Neutrophil (primary cell): ENCODE measurements around the gene TNPO3.
"Not testable (repeated sequence)": the region's sequence is repeated elsewhere in the genome, so short reads cannot be mapped to it uniquely, and the experiment has no call there.

ENCODE experiments used
- H3K27ac ChIP-seq: fragments of 200-600 bp; sonication (generic); 2 replicates; pipeline ENCODE4 v1.5.1; 2016; ENCODE audit warnings: mild to moderate bottlenecking, moderate library complexity
- H3K27me3 ChIP-seq: fragments of 200-600 bp; sonication (generic); 2 replicates; pipeline ENCODE4 v1.6.0; 2016; ENCODE audit warnings: mild to moderate bottlenecking
- H3K36me3 ChIP-seq: fragments of 200-600 bp; sonication (generic); 2 replicates; pipeline ENCODE4 v1.5.1; 2017
- H3K4me1 ChIP-seq, 2 experiments: fragments of 200-600 bp in 1 of 2; sonication (generic) in 1 of 2; 1 replicate in 1 of 2; 2 replicates in 1 of 2; pipeline versions ENCODE4 v1.5.1 to v1.6.1; 2013 to 2016; ENCODE audit warnings: low read depth in 1 of 2, low read length in 1 of 2, mild to moderate bottlenecking in 1 of 2, moderate library complexity in 1 of 2; ENCODE audit not compliant: control insufficient read depth in 1 of 2, insufficient read depth in 1 of 2
- H3K4me3 ChIP-seq, 2 experiments: fragments of 200-600 bp in 1 of 2; sonication (generic) in 1 of 2; 1 replicate in 1 of 2; 2 replicates in 1 of 2; pipeline ENCODE4 v1.5.1; 2013 to 2016; ENCODE audit warnings: low read depth in 1 of 2, low read length in 1 of 2, mild to moderate bottlenecking in 1 of 2, moderate library complexity in 1 of 2
- H3K9me3 ChIP-seq: fragments of 200-600 bp; sonication (generic); 2 replicates; pipeline ENCODE4 v1.5.1; 2016
- CTCF ChIP-seq: fragments of 200-600 bp; sonication (generic); IDR thresholded peaks from 2 replicates; pipeline ENCODE4 v1.5.1; 2016; ENCODE audit warnings: antibody characterized with exemption

TNPO3 gene

DNA sequence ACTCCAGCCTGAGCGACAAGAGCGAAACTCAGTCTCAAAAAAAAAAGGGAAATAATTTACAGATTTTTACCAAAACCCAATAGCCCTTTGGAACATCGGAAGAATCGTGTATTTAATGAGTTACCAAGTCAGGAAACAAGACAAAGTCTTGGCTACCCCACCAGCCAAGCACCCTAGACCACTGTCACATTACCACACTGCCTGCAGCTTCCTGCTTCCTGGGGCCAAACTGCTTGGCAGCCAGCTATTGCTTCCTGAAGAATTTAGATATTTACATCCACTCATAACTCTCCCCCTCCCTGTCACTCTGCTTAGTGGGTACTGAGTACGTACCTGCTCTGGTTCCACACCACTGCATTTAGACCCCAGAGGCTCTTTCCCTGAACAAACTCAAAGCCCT lies 14.1 kb upstream of the TNPO3 start:
- Histone ChIP-seq H3K27ac (peak overlapping the region; percentile 77), H3K36me3 (no peaks in the 10 kb centered on the region), H3K4me3 (peak overlapping the region in 1 of 2 experiments; percentile 20), H3K27me3 (no peaks in the 10 kb centered on the region), H3K9me3 (no peaks in the 10 kb centered on the region), H3K4me1 (peaks cover 71 to 74% of the 10 kb centered on the region in 2 experiments)
- TF ChIP-seq CTCF: no peak

DNA sequence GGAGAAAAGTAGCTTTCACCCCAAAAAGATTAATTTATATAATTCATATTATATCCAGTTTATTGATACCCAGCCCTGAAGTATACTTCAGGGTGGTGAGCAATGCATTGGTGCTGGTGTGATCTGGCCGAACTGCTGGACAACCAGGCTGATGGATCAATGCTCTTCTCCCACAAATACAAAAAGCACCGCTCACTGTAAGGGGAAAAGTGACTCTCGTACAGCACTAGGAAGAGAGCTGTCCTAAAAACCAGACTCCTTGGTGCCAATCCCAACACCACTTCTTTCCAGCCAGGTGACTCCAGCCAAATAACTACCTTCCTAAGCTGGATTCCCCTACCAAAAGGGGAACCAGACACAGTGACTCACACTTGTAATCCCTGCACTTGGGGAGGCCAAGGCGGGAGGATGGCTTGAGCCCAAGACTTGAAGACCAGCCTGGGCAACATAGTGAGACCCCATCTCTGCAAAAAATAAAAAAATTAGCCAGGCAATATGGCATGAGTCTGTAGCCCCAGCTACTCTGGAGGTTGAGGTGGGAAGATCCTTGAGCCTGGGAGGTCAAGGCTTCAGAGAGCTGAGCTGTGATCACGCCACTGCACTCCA lies 13.1 kb upstream of the TNPO3 start:
- Histone ChIP-seq H3K36me3 (no peaks in the 10 kb centered on the region), H3K4me1 (peaks cover 62 to 64% of the 10 kb centered on the region in 2 experiments), H3K27ac (peak overlapping the region; percentile 77), H3K9me3 (no peaks in the 10 kb centered on the region), H3K27me3 (no peaks in the 10 kb centered on the region), H3K4me3 (no peak overlapping the region)
- TF ChIP-seq CTCF: no peak

- not testable (repeated sequence) for H3K9me3 ChIP-seq, H3K27me3 ChIP-seq, H3K4me3 ChIP-seq, H3K27ac ChIP-seq, H3K36me3 ChIP-seq
- peaks cover 53 to 55% of the 10 kb centered on the region in 2 experiments for H3K4me1 ChIP-seq
Observed at GRCh38 chr7:129067132-129067561, 12.2 kb upstream of the TNPO3 start.

- Histone ChIP-seq H3K27ac (no peak overlapping the region), H3K36me3 (no peaks in the 10 kb centered on the region), H3K27me3 (no peaks in the 10 kb centered on the region), H3K4me3 (no peak overlapping the region), H3K9me3 (no peaks in the 10 kb centered on the region), H3K4me1 (peaks cover 46 to 49% of the 10 kb centered on the region in 2 experiments)
- no peak for TF ChIP-seq CTCF
Observed at GRCh38 chr7:129066290-129067131, 11.6 kb upstream of the TNPO3 start.

- peaks cover 38 to 41% of the 10 kb centered on the region in 2 experiments for H3K4me1 ChIP-seq
- peaks cover 12% of the 10 kb centered on the region for H3K36me3 ChIP-seq
- H3K27ac ChIP-seq: peak overlapping the region; percentile 99
- peak overlapping the region in 1 of 2 experiments; percentile 99 for H3K4me3 ChIP-seq
- no peaks in the 10 kb centered on the region for H3K27me3 ChIP-seq
- TF ChIP-seq CTCF: no peak
- no peaks in the 10 kb centered on the region for H3K9me3 ChIP-seq
Observed at GRCh38 chr7:129055861-129056464, 1.1 kb upstream of the TNPO3 start.
